GM06990 (cell line): ENCODE measurements around the gene ARHGEF6.

Source experiments
- DNase-seq: peaks from one replicate; pipeline ENCODE4 v3.0.0-alpha.2; 2011; ENCODE audit not compliant: insufficient read length; ENCODE audit errors: extremely low read depth
- H3K27me3 ChIP-seq: replicated peaks from 2 replicates; pipeline ENCODE4 v1.6.0; 2011; ENCODE audit warnings: low read length; ENCODE audit not compliant: control insufficient read depth, insufficient read depth
- H3K36me3 ChIP-seq: 2 replicates; pipeline ENCODE4 v1.5.1; 2011; ENCODE audit warnings: low read length; ENCODE audit not compliant: control insufficient read depth, insufficient read depth
- H3K4me3 ChIP-seq: replicated peaks from 2 replicates; pipeline ENCODE4 v1.5.1; 2011; ENCODE audit warnings: low read depth, mild to moderate bottlenecking, control low read depth, low read length
- CTCF ChIP-seq: IDR thresholded peaks from 2 replicates; pipeline ENCODE4 v1.5.1; 2011; ENCODE audit warnings: low read length, control low read depth, mild to moderate bottlenecking, inconsistent platforms; ENCODE audit not compliant: insufficient read depth, poor library complexity, severe bottlenecking

The ARHGEF6 gene

GRCh38 chrX:136616987-136617685, 163.6 kb downstream of the ARHGEF6 start:
- peak; percentile 9 for DNase-seq
- TF ChIP-seq CTCF, result no peak
- H3K27me3 ChIP-seq, result no peaks in the 10 kb centered on the region; the same call in 1 of the 2 replicates
- H3K4me3 ChIP-seq, result no peak overlapping the region
- no peaks in the 10 kb centered on the region for H3K36me3 ChIP-seq
